Superior temporal gyrus (tissue), 1 donor: ENCODE data around the gene ZC3HAV1.
A peak's percentile ranks its signal among the peaks of the same experiment; 100 is the strongest.
"Not testable (repeated sequence)": the region's sequence is repeated elsewhere in the genome, so short reads cannot be mapped to it uniquely, and the experiment has no call there.

ENCODE experiments used
- DNase-seq: peaks from one replicate; pipeline ENCODE4 v3.0.0-alpha.2; 2016; ENCODE audit errors: extremely low spot score

Gene ZC3HAV1

DNA sequence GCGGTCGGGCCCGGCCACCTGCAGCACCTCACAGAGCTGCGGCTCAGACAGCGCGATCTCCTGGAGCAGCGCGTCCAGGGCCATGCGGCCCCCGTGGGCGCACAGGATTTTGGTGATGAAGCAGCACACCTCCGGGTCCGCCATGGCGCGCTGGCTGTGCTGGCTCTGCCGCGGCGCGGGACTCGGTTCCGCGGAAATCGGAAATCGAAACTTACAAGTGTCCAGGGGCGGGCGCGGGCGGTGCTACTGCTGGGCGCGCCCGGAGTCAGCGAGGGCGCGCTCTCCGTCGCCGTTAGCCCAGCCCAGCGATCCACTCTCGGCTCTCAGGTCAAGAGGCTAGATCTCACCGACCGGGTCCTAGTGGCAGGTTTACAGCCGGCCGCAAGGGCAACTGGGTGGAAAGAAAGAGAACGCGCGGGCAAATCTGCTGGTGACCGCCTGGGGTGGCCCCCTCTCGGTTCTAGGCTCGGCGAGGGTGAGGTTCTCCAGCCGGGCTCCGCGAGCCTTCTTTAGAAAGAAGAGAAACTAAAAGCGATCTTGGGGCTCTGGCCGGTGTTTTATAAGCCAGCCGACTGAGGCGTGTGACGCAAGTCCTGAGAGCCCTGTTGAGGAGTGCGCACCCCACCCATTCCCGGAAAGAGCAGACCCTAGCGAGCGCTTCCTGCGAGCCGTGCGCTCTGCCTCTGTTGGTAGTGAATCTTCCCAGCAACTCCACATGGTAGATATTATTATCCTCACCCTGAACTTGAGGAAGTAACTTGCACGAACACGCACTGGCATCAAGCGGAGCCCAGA is at the start of gene ZC3HAV1:
Gene ZC3HAV1, minus strand, starts transcription at position 533 of the 795 bp plus-strand sequence. Its CDS starts 389 bp downstream, at position 144.
- peak; percentile 42 for DNase-seq

DNA sequence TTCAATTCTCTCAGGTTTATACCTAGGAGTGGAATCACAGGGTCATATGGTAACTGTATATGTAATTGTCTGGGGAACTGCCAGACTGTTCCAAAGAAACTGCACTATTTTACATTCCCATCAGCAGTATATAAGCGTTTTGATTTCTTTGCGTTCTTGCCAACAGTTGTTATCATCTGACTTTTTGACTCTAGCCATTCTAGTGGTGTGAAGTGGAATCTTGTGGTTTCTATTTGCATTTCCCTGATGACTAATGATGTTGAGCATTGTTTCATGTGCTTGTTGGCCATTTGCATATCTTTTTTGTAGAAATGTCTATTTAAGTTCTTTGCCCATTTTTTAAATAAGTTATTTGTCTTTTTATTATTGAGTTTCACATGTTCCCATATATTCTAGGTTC is 44.3 kb upstream of the ZC3HAV1 start:
- DNase-seq, result no peak

DNA sequence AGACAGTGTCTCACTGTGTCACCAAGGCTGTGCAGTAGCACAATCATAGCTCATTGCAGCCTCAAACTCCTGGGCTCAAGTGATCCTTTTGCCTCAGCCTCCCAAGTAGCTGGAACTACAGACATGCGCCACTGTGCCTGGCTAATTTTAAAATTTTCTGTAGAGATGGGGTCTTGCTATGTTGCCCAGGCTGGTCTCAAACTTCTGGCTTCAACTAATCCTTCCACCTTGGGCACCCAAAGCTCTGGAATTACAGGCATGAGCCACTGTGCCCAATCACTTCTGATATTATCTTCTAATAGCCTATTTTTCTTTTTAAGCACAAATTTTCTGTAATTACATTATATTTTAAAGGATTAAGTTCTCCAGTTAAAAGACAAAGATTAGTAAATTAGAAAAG is 42.6 kb upstream of the ZC3HAV1 start:
- DNase-seq, result no peak

DNA sequence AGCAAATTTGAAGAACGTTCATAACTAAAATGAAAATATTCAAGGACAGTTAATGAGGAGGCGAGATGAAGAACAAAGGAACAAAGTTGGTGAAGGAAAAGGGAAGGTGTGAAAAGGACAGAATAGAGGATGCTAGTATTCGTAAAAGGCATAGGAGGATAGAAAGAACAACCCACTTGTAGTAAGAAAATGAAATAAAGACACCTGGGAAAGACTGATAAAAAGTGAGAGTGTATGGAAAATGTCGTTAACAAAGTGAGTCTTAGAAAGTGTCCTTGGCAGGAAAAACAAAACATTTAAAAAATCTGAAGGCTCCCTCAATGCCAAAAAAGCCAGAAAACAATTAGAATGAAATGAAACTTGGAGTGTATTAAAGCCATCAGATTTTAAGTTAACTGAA is 29.6 kb upstream of the ZC3HAV1 start:
- no peak for DNase-seq

DNA sequence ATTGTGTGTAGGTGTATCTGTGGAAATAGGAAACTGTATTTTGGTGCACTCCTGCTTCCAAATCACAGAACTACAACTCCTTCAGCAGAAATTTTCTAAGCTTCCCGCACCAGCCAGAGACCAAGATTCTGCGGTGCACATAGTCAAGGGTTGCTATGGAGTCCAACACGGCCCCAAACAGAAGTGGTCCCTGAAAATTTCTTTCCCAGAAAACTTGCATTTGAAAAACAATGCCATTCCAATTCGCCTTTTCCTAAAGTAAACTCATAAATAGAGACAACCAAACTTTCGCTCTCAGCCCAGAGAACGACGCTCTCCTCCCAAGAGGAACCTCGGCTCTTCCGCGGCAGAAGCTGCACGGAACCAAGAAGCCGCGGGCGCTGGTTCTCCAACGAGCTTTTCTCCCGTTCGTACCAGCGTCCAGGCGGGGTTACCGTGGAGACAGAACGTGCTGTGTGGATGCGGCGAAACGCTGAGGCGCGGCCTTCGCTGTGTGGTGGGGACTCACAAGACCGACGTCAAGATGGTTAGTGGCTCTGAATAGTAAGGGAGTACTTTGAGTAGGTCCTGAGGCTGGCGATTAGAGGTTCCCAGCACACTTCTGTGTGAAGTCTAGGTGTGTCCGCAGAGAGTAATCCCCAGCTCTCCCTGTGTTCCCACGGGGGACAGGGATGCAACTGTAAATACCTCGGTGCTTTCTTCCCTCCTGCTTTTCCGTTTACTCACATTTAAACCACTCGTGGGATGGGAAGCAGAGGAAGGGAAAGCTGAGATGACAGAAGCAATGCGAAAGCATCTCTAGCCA is 24.0 kb upstream of the ZC3HAV1 start:
- peak; percentile 93 for DNase-seq

DNA sequence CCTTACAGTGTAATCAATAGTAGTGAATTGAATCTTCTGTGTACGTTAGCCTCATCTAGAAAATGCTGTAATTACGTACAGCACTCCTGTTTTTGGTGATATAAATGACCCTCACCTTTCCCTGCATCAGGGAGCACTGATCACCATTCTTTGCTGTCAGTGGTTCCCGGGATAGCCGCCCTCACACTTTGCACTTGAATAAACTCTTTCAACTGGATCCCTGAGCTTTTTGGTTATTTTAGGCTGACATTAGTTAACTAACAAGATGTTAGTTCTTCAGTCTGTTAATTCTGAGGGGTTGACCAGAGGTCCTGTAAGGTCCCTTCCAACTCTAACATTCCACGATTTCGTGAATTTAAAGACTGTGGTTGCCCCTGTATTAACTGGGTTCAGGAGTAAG is 23.4 kb upstream of the ZC3HAV1 start:
- DNase-seq, result no peak

DNA sequence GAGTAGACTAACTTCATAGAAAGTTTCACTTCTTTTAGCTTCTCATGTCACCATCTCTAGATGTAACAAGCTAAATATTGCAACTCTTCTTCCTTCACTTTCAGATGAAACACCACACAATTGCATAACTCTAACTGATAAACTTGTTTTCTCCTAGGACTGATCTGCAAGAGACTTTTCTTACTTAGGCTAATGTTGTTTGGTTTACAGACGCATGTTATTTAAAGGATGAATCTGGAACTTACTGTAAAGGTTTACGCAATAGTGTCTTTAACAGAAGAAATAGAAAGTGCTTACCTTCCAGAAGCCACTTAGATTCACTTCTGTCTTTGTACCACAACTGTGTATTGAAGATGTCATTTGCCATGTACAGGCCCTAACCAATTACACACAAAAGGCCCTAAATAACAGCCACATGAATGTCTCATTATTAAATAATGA is 22.1 kb upstream of the ZC3HAV1 start:
- DNase-seq, result no peak

DNA sequence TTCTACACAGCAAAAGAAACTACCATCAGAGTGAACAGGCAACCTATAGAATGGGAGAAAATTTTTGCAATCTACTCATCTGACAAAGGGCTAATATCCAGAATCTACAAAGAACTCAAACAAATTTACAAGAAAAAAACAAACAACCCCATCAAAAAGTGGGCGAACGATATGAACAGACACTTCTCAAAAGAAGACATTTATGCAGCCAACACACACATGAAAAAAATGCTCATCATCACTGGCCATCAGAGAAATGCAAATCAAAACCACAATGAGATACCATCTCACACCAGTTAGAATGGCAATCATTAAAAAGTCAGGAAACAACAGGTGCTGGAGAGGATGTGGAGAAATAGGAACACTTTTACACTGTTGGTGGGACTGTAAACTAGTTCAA is 20.3 kb upstream of the ZC3HAV1 start:
- not testable (repeated sequence) for DNase-seq

DNA sequence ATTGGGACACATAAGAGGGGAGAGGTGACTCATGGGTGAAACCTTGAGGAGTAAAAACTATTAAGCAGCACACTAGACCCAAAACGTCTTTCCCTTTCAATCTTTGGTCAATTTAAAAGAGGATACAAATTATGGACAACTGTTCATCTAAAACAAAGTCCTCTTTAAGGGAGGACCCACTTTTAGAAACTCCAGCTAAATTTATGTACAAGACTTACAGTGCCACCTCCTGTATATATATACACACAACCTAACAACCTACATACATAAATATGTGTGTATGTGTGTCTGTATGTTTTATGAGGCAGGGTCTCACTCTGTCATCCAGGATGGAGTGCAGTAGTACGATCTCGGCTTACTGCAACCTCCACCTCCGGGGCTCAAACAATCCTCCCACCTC is 18.1 kb upstream of the ZC3HAV1 start:
- no peak for DNase-seq

DNA sequence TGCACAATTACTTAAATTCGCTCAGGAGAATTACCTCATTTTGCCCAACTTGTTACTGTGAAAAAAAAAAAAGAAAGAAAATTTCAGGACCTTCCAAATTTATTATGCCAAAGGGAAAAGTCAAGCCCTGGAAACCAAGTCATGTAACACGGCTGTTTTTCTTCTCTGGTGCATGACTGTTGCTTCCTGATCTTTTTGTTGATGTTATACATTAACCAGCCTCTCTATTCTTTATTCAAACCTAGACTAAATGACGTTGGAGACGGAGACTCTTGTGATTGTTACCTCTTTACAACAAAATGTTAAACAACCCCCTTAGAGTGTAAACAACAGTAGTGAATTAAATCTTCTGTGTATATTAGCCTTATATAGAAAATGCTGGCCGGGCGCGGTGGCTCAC is 16.1 kb upstream of the ZC3HAV1 start:
- DNase-seq, result no peak

DNA sequence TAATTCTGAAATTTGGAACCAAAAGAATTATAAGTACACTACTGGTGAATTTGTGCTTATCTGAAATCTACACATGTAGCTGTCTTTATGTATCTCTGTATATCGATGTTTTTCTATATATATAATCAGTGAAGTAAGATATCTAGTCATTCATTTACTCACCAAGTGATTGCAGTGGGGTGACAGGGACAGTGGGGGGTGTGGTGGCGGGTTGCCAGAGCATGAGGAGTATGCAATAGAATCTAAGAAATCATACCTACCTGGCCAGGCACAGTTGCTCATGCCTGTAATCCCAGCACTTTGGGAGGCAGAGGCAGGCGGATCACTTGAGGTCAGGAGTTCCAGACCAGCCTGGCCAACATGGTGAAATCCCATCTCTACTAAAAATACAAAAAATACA is 15.5 kb upstream of the ZC3HAV1 start:
- DNase-seq, result not testable (repeated sequence)

DNA sequence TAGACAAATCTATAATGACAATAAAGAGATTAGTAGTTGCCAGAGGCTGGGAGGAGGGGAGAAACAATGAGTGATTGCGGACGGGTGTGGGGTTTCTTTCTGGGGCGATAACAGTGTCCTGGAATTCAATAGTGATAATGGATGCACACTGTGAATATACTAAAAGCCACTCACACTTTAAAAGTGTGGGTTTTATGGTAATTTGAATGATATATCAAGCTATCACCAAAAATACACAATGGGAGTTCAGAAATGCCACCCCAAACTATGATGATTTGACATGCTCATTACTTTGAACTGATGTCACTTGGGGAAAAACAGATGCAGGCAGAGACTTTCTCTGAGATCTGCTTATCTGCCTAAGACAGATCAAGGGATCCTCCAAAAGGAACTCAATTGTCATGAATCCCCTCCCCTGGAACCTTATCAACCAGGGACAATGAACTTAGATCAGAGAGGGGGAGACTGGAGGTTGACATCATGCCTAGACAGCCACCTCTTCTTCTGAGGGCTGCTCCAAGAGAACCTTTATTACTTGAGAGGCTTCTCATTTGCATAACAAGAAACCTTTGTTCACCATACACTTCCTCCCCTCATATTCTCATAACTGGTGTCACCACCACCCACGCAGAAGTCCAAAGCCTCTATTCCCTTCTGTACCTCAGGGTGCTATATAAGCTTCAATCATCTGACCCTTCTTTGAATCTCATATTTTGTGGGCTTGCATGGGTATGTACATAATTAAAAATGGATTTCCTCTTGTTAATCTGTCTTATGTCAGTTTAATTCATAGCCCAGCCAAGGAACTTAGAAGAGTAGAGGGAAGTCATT is 14.8 kb upstream of the ZC3HAV1 start:
- no peak for DNase-seq

DNA sequence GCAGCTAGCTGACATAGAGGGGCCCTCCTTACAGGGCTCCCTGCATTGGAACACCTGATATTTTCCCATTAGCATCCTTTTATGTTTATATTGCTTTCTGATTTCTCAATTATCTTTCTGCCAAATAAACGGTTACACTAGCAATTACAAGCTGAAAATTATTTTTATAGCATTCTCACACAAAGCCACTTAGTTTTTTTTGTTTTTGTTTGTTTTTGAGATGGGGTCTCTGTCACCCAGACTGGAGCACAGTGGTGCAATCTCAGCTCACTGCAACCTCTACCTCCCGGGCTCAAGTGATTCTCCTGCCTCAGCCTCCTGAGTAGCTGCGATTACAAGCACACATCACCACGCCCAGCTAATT is 9.9 kb upstream of the ZC3HAV1 start:
- no peak for DNase-seq

DNA sequence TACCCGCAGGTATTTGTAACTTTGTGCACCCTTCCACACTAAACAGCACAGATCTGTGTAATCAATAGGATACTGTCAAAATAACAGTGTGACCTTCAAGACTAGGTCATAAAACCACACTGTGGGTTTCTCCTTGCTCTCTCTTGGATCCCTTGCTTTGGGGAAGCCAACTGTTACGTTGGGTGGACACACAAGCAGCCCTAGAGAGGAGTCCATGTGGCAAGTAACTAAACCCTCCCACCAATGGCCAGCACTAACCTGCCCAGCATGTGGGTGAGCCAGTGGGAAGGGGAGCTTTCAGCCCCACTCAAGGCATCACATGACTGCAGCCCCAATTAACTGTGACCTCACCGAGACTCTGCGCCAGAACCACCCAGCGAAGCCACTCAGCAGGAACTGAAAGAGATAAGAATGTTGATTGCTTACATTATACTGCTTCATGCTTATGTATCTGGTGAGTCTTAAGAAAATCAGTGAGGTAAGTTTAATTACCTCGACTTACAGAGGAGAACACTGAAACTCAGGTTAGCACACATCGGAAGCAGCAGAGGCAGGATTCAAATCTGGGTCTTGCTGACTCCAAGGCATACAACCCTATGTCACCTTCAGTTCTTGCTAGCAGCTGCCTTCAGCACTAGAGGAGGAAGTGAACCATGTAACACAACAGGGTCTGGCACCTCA is 9.4 kb upstream of the ZC3HAV1 start:
- no peak for DNase-seq

DNA sequence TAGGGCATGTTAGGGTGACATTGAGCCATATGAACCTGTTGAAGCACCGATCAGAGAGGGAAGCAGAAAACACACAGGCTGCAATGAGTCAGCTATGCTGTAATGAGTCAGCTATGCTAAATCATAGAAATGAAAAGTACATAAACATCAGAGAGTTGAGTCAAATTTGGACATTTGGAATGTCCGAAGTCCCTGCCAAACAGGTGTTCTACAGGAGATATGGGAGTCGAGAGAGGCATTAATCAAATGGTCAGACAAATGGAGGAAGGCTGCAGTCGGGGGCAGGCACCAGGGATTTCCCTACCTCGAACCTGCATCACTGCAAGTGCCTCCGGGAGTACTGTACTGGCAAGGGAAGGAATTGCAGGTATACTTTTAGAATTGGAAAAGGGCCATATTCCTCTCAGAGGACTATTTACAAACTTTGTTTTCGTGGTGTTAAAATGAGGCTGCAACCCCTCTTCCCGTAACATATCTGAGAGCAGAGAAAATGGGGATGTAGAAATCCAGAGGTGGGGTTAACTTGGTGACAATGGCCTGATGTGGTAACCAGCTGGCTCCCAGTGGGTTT is 8.8 kb upstream of the ZC3HAV1 start:
- DNase-seq, result no peak

DNA sequence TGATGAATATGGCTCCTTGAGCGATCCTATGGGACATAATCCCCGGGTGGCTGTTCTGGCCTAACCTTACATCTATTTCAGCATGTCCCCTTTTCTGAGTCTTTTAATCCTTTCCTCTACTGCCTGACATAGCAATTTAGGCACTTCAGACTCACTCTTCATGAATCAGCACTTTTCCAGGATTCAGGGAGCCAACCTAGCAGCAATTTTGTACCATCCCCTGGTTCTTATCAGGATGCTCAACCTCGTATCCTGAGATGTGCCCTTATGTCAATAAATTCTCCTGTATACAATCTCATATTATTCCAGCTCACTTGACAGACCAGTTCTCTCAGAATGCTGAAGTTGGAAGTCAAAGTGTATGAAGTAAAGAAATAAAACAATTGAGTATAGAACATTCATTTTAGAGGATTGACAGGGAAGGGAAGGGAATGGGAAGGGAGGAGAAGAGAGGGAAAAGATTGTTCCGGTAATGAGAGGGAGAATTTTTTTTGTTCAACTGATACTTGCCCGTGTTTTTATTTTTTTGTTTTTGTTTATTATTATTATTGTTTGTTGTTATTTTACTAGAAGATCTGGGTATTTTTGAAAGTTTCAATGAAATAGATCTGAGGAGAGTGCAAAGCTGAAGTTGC is 8.2 kb upstream of the ZC3HAV1 start:
- no peak for DNase-seq

DNA sequence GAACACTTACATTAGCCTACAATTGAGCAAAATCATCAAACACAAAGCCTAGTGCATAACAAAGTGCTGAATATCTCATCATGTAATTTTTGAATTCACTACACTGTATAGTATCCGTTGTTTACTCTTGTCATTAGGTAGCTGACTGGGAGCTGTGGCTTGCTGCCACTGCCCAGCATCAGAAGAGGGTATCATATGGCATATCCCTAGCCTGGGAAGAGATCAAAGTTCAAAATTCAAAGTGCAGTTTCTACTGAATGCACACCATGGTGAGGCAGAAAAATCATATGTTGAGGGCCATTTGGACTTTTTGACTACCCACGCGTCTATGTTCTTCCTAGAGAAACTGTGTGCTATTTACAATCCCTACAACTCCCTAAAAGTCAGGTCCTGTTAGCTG is 7.5 kb upstream of the ZC3HAV1 start:
- DNase-seq, result no peak

DNA sequence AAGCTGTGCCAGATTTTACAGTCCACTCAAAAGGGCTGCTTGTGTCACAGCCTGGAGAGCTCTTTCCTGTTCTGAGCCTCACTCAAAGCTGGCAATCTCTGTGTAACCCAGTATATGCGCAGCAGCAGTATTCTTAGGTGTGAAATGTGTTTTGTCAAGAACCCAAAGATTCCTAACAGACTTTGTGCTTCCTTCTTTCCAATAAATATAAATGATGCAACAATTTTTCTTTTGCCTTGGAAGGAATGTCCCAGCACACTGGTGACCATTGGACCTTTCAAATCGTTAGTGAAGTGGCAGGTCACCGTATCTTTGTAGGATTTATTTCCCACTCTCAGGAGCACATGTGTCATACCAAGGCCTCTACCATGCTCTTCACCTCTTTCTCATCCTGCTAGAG is 5.6 kb upstream of the ZC3HAV1 start:
- no peak for DNase-seq

DNA sequence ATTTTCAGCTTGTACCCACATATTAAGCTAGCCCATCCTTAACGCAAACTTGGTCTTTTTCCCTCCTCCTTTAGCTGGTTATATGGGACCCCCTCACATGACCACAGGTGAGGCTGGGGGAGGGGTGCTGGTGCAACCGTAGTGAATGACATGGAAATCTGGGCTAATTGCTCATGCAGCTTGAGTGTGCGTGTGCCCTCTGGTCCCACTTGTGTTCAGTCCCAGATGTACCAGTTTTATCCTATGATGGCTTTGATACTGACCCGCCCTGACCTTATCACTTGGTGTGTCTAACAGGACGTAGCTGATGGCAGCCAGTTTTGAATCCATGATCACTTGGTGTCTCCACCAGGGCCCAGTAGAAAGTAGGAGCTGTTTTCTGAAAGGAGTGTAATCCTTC is 5.1 kb upstream of the ZC3HAV1 start:
- no peak for DNase-seq

DNA sequence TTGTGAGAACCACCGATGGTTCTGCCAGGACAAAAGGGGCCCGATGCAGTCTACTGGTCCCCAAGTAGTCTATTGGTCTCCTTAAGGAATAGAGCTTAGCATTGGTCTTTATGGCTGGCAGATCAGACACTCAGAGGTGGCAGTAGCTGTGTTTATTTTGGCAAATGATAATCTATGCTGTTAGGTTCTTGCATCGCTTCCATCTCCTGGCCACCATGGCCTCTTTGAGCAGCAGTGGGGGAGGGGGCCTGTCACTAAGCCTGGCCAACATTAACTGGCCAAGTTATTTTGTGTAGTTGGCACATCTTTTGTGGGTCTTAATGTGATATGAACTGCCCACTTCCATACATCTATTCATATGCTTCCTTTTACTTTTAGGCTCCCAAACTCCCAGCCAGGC is 4.5 kb upstream of the ZC3HAV1 start:
- DNase-seq, result no peak

DNA sequence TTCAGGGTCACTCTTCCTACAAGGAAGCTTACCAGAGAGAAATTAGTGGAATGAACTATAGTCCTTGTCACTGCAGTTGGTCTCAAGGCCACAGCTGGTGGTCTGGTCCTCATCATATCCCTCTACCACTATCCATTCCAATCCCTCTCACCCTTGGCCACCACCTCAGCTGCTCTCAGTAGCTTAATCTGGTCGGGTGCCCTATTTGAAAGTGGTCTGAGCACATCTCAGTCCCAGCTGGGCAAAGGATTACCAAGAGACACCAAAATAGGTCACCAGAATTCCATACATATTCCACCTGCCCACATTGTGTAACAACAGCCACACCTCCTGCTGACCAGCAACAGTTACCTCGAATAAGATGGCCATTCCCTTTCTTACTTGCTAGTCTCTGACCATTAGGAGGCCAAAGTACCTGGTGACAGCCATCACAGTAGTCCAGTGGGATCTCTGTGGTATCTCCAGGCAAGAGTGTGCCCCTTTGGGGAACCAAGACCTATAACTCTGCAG is 3.3 kb upstream of the ZC3HAV1 start:
- no peak for DNase-seq
